Activated T-cell treated with anti-CD3 and anti-CD28 coated beads, Interleukin-2, amount 50 U/mL, for 24 hours (primary cell): ENCODE measurements around the gene KANSL2.
"Not testable (repeated sequence)": the region's sequence is repeated elsewhere in the genome, so short reads cannot be mapped to it uniquely, and the experiment has no call there.

ENCODE experiments used
- DNase-seq: peaks from one replicate; pipeline ENCODE4 v3.0.0-alpha.2; 2020
- H3K27ac Mint-ChIP-seq: 2 replicates; pipeline ENCODE4 v1.8.0; 2020; ENCODE audit warnings: mild to moderate bottlenecking, mixed read lengths
- H3K27me3 Mint-ChIP-seq: 2 replicates; pipeline ENCODE4 v1.8.0; 2020; ENCODE audit warnings: mixed read lengths
- H3K36me3 Mint-ChIP-seq: 2 replicates; pipeline ENCODE4 v1.8.0; 2020; ENCODE audit warnings: low read depth, mixed read lengths
- H3K4me1 Mint-ChIP-seq: 2 replicates; pipeline ENCODE4 v1.8.0; 2020; ENCODE audit warnings: low read depth, mixed read lengths
- H3K4me3 Mint-ChIP-seq: 2 replicates; pipeline ENCODE4 v1.8.0; 2020; ENCODE audit warnings: mild to moderate bottlenecking, moderate library complexity, mixed read lengths
- H3K9me3 Mint-ChIP-seq: 2 replicates; pipeline ENCODE4 v1.8.0; 2020; ENCODE audit warnings: mixed read lengths

KANSL2 gene

DNA sequence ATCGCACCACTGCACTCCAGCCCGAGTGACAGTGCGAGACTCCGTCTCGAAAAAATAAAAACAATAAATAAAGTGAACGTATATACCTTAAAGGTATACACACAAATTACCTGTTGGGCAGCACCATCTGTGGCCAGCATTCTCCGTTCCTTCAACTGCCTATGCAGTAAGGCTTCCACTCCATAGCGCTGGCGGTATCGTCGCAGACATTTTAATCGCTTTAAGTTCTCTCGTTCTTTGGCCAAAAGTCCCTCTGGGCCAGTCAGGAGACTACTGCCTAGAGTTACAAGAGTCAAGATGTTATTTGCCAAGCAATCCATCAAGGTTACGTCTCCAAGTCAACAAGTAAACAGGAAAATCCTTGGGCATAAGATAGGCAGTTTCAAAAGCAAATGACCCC lies 13.0 kb downstream of the KANSL2 start:
- no peaks in the 10 kb centered on the region for H3K9me3 Mint-ChIP-seq
- H3K4me1 Mint-ChIP-seq = peaks cover 12% of the 10 kb centered on the region
- DNase-seq = no peak
- H3K27me3 Mint-ChIP-seq = no peaks in the 10 kb centered on the region
- no peak overlapping the region for H3K4me3 Mint-ChIP-seq
- H3K27ac Mint-ChIP-seq = peak overlapping the region; percentile 41
- H3K36me3 Mint-ChIP-seq = peaks cover 92% of the 10 kb centered on the region

DNA sequence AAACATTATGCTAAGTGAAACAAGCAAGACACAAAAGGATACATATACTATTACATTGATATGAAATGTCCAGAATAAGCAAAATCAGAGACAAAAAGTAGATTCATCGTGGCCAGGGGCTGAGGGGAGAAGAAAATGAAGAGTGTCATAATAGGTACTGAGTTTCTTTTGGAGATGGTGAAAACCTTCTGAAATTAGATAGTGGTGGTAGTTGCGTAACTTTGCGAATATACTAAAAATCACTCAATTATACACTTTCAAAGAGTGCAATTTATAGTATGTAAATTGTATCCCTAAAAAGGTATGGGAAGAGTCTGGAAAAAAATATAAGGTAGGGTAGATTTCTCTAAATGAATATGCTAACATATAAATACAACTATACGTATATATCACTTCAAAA lies 22.2 kb downstream of the KANSL2 start:
- no peak overlapping the region for H3K4me3 Mint-ChIP-seq
- DNase-seq = no peak
- H3K9me3 Mint-ChIP-seq = no peaks in the 10 kb centered on the region
- no peaks in the 10 kb centered on the region for H3K27me3 Mint-ChIP-seq
- peaks cover 88% of the 10 kb centered on the region for H3K36me3 Mint-ChIP-seq
- no peak overlapping the region for H3K27ac Mint-ChIP-seq
- peaks cover 2% of the 10 kb centered on the region for H3K4me1 Mint-ChIP-seq

DNA sequence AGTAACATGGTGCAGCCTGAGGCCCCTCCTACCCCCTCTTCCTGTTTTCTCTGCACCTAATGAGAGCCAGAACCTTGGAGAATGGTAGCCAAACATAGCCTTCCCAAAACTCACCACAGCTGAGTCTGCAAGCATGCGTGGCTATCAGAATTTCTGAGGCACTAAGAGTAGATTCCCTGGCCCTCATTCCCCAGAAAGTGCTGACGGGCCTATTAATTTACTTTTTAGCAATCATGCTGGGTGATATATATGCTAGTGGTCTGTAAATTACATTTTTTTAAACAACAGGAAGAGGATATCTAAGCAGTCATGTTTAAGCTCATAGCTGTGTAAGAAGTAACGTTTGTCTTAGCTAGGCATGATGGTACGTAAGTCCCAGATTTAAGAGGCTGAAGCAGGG lies 30.4 kb downstream of the KANSL2 start:
- H3K27ac Mint-ChIP-seq = peak overlapping the region; percentile 22
- no peaks in the 10 kb centered on the region for H3K9me3 Mint-ChIP-seq
- peaks cover 91% of the 10 kb centered on the region for H3K36me3 Mint-ChIP-seq

DNA sequence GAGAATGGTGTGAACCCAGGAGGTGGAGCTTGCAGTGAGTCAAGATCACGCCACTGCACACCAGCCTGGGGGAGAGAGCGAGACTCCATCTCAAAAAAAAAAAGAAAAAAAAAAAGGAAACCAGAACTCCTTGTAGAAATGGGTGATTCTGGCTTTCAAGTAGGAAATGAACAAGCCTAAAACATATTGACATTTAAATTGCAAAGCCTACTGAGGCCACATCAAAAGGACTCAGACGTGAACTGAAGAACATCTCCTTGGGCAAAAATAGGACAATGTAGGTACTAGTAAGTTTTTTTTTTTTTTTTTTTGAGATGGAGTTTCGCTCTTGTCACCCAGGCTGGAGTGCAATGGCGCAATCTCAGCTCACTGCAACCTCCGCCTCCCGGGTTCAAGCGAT lies 36.7 kb downstream of the KANSL2 start:
- not testable (repeated sequence) for H3K27ac Mint-ChIP-seq, H3K4me3 Mint-ChIP-seq, H3K27me3 Mint-ChIP-seq, DNase-seq, H3K9me3 Mint-ChIP-seq, H3K4me1 Mint-ChIP-seq
- peaks cover 80% of the 10 kb centered on the region for H3K36me3 Mint-ChIP-seq

More for the DNA sequence above, 30.4 kb downstream of the KANSL2 start:
- DNase-seq = no peak
- Mint-ChIP-seq H3K27me3 (no peaks in the 10 kb centered on the region), H3K4me3 (no peak overlapping the region), H3K4me1 (no peaks in the 10 kb centered on the region)

DNA sequence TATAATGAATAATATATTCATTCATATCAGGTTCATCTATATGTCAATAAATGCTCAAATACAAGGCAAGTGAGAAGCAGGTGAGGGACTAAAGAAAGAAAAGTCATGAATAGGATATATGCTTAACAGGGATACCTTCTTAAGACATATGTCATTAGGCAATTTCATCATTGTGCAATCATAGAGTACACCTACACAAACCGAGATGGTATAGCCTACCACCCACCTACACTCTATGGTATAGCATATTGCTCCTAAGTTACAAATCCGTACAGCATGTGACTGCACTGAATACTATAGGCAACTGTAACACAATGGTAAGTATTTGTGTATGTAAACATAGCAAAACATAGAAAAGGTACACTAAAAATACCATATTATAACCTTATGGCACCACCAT lies 39.0 kb downstream of the KANSL2 start:
- Mint-ChIP-seq H3K4me1 (no peaks in the 10 kb centered on the region), H3K27ac (no peak overlapping the region), H3K36me3 (peaks cover 60% of the 10 kb centered on the region), H3K9me3 (no peaks in the 10 kb centered on the region), H3K27me3 (no peaks in the 10 kb centered on the region), H3K4me3 (no peak overlapping the region)
- DNase-seq = no peak

DNA sequence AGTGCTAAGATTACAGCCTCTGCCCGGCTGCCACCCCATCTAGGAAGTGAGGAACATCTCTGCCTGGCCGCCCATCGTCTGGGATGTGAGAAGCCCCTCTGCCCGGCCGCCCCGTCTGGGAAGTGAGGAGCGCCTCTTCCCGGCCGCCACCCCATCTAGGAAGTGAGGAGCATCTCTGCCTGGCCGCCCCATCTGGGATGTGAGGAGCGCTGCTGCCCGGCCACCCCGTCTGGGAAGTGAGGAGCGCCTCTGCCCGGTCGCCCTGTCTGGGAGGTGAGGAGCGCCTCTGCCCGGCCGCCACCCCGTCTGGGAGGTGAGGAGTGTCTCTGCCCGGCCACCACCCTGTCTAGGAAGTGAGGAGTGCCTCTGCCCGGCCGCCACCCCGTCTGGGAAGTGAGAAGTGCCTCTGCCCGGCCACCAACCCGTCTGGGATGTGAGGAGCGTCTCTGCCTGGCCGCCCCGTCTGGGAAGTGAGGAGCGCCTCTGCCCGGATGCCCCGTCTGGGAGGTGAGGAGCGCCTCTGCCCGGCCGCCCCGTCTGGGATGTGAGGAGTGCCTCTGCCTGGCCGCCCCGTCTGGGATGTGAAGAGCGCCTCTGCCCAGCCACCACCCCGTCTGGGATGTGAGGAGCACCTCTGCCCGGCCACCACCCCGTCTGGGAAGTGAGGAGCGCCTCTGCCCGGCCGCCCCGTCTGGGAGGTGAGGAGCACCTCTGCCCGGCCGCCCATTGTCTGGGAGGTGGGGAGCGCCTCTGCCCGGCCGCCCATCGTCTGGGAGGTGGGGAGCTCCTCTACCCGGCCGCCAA lies 40.1 kb downstream of the KANSL2 start:
- not testable (repeated sequence) for H3K4me3 Mint-ChIP-seq, H3K27me3 Mint-ChIP-seq, H3K27ac Mint-ChIP-seq, H3K9me3 Mint-ChIP-seq, H3K4me1 Mint-ChIP-seq, DNase-seq
- H3K36me3 Mint-ChIP-seq = peaks cover 51% of the 10 kb centered on the region

DNA sequence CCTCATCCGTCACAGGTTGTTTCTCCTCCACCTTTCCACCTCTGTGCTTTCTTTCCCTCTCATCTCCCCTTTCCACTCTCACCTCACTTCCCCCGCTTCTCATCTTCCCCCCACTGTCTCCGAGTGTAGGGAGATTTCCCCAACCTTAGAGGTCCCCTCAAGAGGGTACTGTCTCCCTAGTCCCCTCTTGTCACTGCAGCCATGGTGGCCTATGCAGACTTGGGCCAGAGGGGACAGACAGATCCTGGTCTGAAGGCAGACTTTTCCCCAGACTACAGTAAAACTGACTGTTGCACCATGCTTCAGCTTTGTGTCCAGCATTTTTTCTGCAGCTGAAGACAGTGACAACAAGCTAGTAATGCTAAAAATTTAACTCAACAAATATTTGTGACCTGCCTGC lies 41.2 kb downstream of the KANSL2 start:
- DNase-seq = no peak
- no peaks in the 10 kb centered on the region for H3K27me3 Mint-ChIP-seq
- H3K36me3 Mint-ChIP-seq = peaks cover 40% of the 10 kb centered on the region
- H3K4me3 Mint-ChIP-seq = no peak overlapping the region
- H3K4me1 Mint-ChIP-seq = no peaks in the 10 kb centered on the region
- H3K9me3 Mint-ChIP-seq = no peaks in the 10 kb centered on the region
- no peak overlapping the region for H3K27ac Mint-ChIP-seq

DNA sequence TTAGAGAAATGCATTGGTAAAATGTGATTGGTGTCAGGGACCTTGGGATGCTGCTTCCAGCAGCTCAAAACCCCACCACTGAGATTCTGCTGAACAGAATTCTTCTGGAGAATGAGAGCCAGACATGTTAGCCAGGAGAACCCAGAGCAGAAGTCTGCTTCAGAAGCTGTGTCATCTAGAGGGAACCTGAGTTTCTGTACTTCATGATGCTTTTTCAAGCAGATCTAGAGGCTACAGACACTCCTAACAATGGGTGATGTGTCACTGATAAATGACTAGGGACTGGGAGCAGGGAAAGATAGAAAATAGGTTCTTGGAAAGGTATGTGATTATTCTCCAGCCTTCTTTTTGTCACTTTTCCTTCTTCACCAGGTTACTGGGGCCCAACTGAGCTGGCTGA lies 41.6 kb downstream of the KANSL2 start:
- Mint-ChIP-seq H3K27me3 (no peaks in the 10 kb centered on the region), H3K9me3 (no peaks in the 10 kb centered on the region), H3K27ac (no peak overlapping the region), H3K36me3 (peaks cover 39% of the 10 kb centered on the region), H3K4me3 (no peak overlapping the region), H3K4me1 (no peaks in the 10 kb centered on the region)
- DNase-seq = no peak

DNA sequence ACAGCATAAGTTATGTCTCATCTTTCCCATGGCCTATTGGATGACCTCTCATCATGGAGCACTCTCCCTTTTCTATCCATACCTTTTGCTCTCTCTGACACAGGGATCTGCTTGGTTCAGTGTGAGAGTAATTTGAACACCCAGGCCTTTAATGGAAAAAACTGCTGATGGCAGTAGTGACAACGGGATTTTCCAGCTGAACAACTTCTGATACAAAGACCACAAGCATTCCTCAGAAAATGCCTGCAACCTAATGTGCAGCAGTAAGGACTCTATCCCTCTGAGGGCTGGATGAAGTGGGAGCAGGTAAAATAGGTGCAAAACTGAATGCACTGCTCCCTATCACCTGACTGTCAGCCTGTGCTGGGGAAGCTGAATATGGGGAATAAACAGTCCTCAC lies 51.0 kb downstream of the KANSL2 start:
- H3K36me3 Mint-ChIP-seq = no peaks in the 10 kb centered on the region
- H3K27ac Mint-ChIP-seq = no peak overlapping the region
- peaks cover 25% of the 10 kb centered on the region for H3K27me3 Mint-ChIP-seq
- no peak overlapping the region for H3K4me3 Mint-ChIP-seq
- no peak for DNase-seq
- H3K4me1 Mint-ChIP-seq = no peaks in the 10 kb centered on the region
- no peaks in the 10 kb centered on the region for H3K9me3 Mint-ChIP-seq

DNA sequence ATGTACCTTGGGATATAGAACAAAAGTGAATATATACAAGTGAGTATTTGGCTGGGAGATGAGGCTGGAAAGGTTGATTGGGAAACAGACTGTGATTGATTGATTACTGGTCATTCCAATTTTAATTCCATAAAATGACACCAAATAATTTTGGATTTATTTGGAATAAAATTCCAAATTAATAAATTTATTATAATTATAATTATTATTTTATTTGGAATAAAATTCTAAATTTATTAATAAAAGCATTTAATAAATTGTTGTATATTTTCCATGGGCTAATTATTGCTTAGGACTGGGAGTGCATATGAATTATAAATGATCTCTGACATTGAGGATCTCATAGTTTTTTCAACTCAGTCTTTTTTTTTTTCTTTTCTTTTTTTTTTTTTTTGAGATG lies 51.7 kb downstream of the KANSL2 start:
- Mint-ChIP-seq H3K4me3 (no peak overlapping the region), H3K4me1 (no peaks in the 10 kb centered on the region), H3K36me3 (no peaks in the 10 kb centered on the region), H3K27me3 (peaks cover 25% of the 10 kb centered on the region), H3K9me3 (no peaks in the 10 kb centered on the region), H3K27ac (no peak overlapping the region)
- DNase-seq = no peak

DNA sequence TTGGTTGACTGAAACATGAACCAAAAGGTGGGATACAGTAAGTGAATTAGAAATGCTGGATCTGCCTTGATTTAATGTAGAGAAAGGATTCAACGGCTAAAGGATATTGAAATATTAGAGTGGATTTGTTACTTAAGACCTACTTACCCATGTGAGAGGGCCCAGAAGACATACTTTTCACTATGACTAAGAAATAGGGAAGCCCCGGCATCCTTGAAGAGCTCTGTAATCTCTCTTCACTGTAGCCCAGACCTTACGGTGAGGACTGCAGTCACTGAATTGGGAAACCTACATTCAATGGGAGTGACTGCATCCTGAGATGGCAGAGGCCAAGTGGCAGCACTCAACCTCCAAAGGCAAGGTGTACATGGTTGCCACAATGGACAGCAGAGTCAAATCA lies 52.5 kb downstream of the KANSL2 start:
- DNase-seq = no peak
- Mint-ChIP-seq H3K4me3 (no peak overlapping the region), H3K27ac (no peak overlapping the region), H3K27me3 (peaks cover 25% of the 10 kb centered on the region), H3K4me1 (no peaks in the 10 kb centered on the region), H3K9me3 (no peaks in the 10 kb centered on the region), H3K36me3 (no peaks in the 10 kb centered on the region)

DNA sequence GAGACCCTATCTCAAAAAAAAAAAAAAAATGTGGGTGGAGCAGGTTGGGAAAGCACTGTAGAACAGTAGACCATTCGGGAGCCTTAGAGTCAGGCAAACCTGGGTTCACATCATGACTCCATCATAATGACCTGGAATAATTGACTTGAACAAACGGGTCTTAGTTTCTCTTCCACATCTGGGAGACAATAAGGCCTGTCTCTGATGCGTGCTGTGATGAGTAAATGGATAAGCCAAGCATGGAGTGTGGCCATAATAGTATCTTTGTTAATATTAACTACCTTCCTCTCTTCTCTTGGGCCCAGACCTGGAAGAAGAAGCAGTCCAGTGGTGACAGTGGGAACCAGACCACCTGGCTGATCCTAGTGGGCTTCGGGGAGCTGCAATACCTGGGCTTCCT lies 54.5 kb downstream of the KANSL2 start:
- H3K4me3 Mint-ChIP-seq = no peak overlapping the region

DNA sequence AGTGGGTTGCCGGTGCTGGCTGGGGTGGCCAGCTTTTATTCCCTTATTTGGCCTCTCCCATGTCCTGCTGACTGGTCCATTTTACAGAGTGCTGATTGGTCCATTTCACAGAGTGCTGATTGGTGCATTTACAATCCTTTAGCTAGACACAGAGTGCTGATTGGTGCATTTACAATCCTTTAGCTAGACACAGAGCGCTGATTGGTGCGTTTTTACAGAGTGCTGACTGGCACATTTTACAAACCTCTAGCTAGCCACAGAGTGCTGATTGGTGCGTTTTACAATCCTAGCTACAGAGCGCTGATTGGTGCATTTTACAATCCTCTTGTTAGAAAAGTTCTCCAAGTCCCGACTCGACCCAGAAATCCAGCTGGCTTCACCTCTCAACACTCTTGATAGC lies 59.0 kb downstream of the KANSL2 start:
- peaks cover 27% of the 10 kb centered on the region for H3K27me3 Mint-ChIP-seq
- DNase-seq, H3K4me1 Mint-ChIP-seq, H3K36me3 Mint-ChIP-seq, H3K4me3 Mint-ChIP-seq, H3K27ac Mint-ChIP-seq, H3K9me3 Mint-ChIP-seq: not testable (repeated sequence)

More for the DNA sequence above, 54.5 kb downstream of the KANSL2 start:
- Mint-ChIP-seq H3K27ac (no peak overlapping the region), H3K4me1 (no peaks in the 10 kb centered on the region), H3K27me3 (peaks cover 28% of the 10 kb centered on the region), H3K9me3 (no peaks in the 10 kb centered on the region), H3K36me3 (no peaks in the 10 kb centered on the region)
- DNase-seq = no peak

DNA sequence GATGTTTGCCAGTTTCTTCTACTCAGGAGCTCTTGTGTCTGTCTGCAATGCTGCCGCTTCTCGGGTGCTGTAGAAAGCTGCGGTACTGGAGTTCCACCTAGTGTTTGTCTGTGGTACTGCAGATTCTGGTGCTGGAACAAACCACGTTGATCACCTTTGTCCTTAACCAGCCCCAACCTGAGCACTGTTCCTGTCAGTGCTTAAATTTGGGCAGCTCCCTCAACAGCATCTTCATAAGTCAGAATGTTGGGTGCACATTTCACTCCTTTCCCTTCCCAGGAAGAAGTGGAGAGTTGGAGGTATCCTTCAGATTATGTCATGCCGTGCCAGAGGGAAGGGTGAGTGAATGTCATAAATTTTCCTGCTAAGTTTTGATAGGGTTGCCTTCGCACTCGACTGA lies 63.5 kb downstream of the KANSL2 start:
- H3K36me3 Mint-ChIP-seq = no peaks in the 10 kb centered on the region
- H3K27ac Mint-ChIP-seq = no peak overlapping the region
- H3K4me3 Mint-ChIP-seq = no peak overlapping the region
- DNase-seq = peak; percentile 70
- H3K9me3 Mint-ChIP-seq = peaks cover 7% of the 10 kb centered on the region
- H3K4me1 Mint-ChIP-seq = peaks cover 4% of the 10 kb centered on the region
- peaks cover 45% of the 10 kb centered on the region for H3K27me3 Mint-ChIP-seq

DNA sequence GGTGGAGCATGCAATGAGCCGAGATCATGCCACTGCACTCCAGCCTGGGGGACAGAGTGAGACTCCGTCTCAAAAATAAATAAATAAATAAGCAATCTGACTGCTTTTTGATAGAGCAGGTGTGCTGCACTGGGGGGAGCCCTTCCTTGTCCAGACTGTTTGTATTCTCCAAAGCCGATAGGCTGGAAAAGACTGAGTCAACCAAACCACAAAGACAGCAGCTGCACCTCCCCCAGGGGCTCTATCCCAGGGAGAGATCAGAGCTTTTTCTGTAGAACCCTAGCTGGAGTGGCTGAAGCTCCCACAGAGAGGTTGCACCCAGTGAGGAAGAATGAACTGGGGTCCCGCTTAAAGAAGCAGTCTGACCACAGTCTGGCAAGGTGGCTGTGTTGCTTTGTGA lies 66.4 kb downstream of the KANSL2 start:
- H3K27me3 Mint-ChIP-seq = peaks cover 50% of the 10 kb centered on the region
- H3K4me1 Mint-ChIP-seq = peaks cover 4% of the 10 kb centered on the region

DNA sequence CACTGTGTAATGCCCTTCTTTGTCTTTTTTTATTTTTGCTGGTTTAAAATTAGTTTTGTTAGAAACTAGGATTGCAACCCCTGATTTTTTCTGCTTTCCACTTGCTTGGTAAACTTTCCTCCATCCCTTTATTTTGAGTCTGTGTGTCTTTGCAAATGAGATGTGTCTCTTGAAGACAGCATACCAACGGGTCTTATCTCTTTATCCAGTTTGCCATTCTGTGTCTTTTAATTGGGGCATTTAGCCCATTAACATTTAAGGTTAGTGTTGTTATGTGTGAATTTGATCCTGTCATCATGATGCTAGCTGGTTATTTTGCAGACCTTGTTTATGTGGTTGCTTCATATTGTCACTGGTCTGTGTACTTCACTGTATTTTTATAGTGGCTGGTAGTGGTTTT lies 68.7 kb downstream of the KANSL2 start:
- Mint-ChIP-seq H3K27me3 (peaks cover 44% of the 10 kb centered on the region), H3K36me3 (no peaks in the 10 kb centered on the region), H3K4me3 (no peak overlapping the region), H3K9me3 (peaks cover 36% of the 10 kb centered on the region), H3K4me1 (peaks cover under 1% of the 10 kb centered on the region), H3K27ac (no peak overlapping the region)
- DNase-seq = no peak

More for the DNA sequence above, 66.4 kb downstream of the KANSL2 start:
- no peak overlapping the region for H3K27ac Mint-ChIP-seq
- H3K4me3 Mint-ChIP-seq = no peak overlapping the region
- no peaks in the 10 kb centered on the region for H3K36me3 Mint-ChIP-seq
- peaks cover 27% of the 10 kb centered on the region for H3K9me3 Mint-ChIP-seq
- no peak for DNase-seq
